ENCODE measurements around the gene CFL1. TPM values are rescaled to one million over a fixed set of nuclear protein-coding genes. Genes with fewer than 3 reads are reported as not detected.

CFL1 gene
- total RNA-seq, 1 donor from 2014 or later: 437 TPM

DNA sequence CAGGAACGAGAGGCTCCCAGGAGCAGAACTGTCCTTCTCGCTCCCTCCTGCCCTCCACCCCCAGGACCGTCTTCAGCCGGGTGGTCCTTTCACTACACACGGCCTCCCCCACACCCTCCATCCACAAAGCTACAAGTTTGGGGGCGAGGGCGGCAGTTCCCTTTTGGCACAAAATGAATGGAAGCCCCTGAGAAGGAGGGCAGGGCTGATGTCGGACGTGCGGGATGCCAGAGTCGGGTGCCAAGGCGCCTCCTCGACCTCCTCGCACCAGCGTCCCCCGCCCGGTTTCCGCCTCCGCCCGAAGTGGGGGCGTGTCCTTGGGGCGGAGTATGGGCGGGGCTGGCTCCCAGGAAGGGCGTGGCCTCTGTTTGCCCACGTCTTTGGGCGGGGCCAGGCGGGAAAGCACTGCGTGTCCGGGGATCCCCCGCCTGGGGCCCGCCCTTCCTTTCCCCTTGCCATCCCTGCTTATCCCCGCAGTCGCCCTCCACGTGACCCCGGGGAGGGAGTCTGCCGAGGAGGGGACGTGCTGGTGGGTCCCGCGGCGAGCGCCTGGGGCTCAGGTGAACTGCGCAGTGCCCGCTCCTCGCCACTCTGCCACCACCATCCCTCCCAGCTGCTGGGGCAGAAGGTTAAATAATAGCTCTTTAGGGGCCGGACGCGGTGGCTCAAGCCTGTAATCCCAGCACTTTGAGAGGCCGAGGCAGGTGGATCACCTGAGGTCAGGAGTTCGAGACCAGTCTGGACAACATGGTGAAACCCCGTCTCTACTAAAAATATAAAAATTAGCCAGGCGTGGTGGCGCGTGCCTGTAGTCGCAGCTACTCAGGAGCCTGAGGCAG is 15.6 kb upstream of the CFL1 start:
- intact Hi-C loops (cut with DNase I): no loop called here
- ATAC-seq (peak; percentile 98), DNase-seq (ENCODE audit: low spot score) (peak; percentile 97)

DNA sequence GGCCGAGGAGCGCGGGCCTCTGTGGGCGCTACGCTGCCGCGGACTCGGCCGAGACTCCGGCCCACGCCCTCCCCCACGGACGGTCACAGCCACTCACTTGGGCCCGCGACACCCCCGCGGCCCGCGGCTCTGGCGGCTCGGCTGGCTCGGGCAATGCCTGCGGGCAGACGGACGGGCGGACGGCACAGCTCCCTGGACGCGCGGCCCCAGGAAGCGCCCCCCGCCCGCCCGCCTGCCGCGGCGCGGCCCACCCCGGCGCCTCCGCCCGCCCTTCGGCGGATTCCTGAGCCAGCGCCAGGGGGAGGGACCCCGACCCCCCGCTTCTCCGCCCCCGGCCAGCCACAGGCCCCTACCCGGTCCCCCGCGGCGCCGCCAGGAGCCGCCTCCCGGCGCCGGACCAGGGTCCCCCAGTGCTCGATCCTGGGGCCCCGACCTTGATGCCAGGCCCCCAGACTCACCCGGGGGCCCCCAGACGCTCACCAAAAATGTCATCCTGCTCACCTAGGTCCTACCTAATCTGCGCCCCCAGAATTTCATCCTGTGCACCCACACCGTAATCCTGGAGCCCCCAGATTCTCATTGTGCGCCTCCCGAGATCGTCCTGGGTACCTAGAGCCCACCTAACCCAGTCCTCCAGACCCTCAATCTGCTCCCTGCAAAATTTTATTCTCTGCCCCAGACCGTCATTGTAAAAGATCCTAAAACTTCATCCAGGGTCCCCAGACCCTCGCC is 14.8 kb upstream of the CFL1 start, which contains the start of gene EFEMP2:
EFEMP2 (minus strand) TSS at position 215 of the 732 bp plus-strand sequence. CDS start 446 bp downstream, outside the sequence.
- intact Hi-C loops (cut with DNase I): no loop called here
- peak; percentile 41 for ATAC-seq
- DNase-seq (ENCODE audit: low spot score): no peak

DNA sequence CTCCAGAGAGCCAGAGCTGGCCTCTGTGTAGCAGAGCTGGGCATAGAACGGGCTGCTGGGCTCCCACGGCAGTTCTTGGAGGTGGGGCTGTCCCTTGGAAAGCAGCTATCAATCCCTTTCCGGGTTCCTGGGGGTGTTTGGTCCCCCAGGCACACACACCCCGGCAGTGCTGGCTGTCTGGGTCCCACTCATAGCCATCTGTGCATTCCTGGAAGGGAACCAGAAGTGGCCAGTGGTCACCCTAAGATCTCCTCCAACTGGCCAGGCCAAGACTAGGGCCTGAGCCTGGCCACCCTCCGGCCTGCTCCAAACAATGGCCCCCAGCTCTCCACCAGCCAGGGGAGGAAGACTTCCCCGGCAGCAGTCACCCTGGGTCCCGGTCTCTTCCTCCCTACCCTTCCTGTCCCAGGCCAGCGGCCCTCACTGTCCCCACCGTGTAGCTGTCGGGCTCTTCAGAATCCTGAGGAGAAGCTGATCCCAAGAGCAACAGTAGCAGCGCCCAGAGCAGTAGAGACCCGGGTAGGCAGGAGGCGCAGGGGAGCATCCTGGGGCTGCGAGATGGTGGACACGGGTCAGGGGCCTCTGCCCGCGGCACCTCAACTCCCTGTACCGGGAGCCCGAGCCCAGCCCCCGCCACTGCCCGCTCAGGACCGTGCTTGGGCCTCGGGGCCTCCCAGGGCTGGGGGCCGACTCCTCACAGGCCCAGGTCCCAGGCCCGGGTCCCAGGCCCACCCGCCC is 14.0 kb upstream of the CFL1 start:
- DNase-seq (ENCODE audit: low spot score) (no peak), ATAC-seq (peak; percentile 0)
- intact Hi-C loops (cut with DNase I): no loop called here

DNA sequence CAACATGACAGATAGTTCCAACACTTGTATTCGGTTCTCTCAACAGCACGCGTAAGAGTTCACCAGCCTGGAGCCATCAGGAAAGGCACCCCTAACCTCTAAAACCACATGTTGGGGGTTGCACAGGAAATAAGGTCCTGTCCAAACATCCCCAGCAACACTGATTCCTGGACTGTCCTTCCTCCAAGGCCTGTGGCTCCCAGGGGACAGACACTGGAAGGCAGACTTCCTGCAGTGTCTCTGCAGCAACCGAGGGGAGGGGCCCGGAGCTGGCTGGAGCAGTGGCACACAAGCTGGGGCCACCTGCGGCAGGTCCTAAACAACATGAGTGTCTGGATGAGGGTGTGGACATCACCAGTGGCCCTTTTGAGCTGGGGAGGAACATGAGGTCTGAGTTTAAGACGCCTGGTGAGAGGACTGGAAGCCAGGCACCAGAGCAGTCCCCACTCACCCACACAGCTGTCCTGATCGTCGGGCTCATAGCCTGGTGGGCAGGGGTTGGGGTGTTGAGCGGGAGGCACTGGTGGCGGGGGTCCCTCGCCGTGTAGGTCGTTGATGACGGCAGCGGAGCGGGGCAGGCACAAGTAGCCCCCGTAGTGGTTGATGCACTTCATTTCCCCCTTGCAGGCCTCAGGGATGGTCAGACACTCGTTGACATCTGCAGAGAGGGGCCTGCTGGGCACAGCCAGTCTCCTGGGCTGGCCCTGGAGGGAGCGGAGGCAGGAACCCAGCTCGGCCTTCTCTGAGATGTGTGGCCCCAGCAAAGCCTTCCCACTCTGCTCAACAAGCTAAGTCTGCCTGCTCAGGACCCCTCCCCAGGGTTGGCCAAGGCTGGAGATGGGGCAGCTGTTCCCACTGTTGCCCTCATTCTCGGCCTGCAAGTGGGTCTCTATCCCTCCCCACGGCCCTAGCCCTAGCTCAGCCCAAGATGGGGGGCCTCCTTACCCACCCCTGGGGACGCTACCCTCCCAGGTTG is 13.0 kb upstream of the CFL1 start:
- DNase-seq (ENCODE audit: low spot score) (no peak), ATAC-seq (no peak)
- intact Hi-C loops (cut with DNase I): no loop called here

DNA sequence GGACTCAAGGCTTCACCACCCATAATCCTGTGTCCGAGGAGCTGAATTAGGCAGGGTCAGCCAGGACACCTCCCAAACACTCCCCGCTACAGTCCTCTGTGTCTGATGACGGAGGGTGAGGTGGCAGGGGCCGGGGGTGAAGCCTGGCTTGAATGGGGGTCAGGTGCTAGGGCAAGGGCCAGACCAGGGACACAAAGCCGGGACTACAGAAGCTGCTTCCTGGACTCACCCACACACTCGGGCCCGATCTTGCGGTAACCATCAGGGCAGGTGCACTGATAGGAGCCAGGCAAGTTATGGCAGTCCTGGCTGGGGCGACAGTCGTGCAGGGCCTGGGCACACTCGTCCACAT is 12.3 kb upstream of the CFL1 start:
- intact Hi-C loops (cut with DNase I): no loop called here
- ATAC-seq: no peak
- DNase-seq (ENCODE audit: low spot score): no peak

DNA sequence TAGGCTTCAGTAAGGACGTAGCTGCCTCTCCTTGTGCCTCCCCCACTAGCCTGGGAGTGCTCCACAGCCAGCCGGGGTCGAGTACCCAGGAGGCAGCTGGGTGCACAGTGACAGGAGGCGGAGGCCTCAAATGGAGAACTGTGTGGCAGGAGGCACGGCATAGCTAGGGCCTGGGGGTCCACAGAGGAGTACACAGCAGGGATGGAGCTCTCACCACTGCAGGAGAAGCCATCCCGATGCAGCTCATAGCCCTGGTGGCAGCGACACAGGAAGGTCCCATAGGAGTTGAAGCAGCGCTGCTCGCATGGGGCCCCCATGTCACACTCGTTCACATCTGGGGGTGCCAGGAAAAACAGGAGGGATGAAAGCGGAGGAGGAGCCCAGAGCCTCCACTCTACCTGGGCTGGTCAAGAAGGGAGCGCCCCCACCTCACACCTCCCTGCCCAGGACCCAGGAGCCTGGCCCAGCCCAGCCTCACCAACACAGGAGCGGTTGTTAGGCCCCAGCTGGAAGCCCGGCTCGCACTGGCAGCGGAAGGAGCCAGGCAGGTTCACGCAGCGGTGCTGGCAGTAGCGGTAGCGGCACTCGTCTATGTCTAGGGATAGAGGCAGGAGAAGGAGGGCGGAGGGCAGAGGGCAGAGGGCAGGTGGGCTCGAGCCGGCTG is 11.8 kb upstream of the CFL1 start:
- intact Hi-C loops (cut with DNase I): no loop called here
- ATAC-seq: no peak
- peak; percentile 55 for DNase-seq (ENCODE audit: low spot score)

DNA sequence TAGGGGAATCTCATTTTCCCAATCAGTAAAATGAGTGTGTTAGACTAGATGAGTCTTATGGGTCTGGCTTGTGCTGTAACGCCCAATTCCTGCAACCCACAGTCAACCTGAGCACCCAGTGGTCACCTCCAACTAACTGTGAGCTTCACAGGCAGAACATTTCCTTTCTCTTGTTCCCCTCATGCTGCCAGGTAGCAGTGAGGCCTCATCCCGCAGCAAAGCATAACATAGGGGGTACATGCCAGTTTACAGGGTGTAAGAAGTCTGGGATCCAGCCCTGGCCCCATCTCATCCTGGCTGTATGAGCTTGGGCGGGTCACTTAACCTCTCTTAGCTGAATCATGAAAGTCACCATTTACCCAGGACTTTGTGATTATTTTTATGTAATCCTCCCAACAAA is 10.9 kb upstream of the CFL1 start:
- no peak for ATAC-seq
- intact Hi-C loops (cut with DNase I): no loop called here

DNA sequence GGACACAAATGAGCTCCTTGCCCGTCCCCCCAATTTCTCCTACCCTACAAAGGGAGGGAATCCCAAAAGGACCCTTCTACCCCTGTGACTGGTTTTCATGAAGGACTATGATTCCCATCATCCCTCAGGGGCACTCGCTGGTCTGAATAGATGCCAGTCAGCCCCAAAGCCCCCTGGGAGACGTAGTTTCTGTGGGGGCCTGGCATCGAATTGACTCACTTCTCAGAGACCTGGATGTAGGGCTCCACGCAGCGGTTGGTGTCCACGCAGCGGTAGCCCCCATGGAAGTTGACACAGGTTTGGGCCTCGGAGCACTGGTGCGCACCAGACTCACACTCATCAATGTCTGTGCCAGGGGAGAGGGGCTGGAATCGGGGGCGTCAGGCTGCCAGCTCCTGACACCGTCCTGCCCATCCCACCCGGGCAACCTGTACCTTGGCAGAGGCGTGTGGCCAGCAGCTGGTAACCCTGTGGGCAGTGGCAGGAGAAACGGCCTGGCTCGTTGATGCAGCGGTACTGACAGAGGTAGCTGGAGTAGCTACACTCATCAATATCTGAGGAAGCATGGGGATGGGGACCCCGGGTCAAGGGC is 10.2 kb upstream of the CFL1 start:
- intact Hi-C loops (cut with DNase I): no loop called here
- DNase-seq (ENCODE audit: low spot score) (peak; percentile 61), ATAC-seq (no peak)

More for the DNA sequence above, 10.9 kb upstream of the CFL1 start:
- no peak for DNase-seq (ENCODE audit: low spot score)

DNA sequence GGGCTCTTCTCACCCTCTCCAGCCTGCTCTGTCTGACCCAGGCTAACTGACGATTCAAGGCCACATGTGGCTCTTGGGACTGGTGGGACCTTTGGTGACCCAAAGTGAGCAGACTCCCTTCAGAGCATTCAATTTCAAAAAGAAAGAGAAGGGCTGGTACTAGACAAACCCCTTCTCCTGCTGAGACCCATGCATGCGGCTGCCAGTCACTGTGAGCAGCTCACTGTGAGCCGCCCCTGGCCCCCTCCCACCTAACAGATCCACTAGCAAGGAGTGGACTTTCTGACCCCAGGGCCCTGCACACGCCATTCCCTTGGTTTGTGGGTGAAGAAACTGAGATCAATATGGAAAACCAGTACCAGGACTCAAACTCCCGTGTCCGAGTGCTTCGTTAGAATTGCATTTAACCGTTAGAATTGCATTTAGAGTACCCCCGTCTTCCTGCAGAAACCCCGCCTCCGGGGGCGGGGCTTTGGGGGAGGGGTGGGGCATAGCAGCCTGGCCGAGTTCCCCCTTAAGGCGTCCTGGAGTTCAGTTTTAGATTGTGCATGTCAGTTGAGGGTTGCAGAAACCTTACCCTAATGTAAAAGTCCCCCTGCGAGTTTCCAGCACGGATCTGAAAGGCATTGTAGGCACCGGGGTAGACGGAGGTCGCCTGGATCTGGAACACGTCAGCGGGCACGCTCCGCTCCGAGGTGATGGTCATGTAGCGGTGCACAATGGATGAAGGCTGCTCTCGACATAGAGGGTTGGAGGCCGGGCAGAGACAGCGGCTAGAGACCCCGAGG is 9.5 kb upstream of the CFL1 start:
- intact Hi-C loops (cut with DNase I): no loop called here
- DNase-seq (ENCODE audit: low spot score) (peak; percentile 63), ATAC-seq (no peak)

DNA sequence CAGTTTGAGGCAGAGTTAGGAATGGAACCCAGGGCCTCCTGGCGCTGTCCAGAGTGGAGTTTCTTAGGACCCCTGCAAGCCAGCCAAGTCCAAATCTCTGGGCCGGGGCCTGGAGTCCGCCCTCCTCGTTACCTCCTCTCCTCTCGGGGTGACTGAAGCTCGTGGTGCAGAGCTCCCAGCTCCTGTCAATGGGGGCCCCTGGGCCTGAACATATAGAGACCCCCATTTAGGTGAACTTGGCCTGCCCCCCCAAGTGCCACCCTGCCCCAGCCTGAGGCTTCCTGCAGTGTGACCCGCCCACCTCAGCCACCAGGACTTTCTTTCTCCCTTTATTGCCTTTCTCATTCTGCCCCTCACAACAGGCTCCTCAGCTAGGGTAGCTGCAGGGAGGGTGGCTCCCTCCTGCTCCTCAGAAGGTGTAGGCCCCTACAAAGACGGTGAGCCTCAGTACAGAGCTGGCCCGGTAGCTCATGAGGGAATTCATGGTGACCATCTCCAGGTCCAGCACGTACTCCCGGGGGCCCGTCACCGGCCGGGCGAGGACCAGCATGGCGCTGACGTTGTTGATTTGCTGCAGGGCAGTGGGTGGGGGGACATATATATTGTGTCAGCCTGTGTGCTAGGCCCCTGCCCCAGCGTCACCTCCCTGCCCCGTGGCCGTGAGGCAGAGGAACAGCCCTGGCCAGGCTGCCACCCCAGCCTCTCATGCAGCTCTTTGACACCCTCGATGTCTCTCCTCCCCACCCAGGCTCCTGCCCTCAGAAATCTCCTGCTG is 8.7 kb upstream of the CFL1 start:
- no peak for DNase-seq (ENCODE audit: low spot score)
- intact Hi-C loops (cut with DNase I): no loop called here
- ATAC-seq: no peak

DNA sequence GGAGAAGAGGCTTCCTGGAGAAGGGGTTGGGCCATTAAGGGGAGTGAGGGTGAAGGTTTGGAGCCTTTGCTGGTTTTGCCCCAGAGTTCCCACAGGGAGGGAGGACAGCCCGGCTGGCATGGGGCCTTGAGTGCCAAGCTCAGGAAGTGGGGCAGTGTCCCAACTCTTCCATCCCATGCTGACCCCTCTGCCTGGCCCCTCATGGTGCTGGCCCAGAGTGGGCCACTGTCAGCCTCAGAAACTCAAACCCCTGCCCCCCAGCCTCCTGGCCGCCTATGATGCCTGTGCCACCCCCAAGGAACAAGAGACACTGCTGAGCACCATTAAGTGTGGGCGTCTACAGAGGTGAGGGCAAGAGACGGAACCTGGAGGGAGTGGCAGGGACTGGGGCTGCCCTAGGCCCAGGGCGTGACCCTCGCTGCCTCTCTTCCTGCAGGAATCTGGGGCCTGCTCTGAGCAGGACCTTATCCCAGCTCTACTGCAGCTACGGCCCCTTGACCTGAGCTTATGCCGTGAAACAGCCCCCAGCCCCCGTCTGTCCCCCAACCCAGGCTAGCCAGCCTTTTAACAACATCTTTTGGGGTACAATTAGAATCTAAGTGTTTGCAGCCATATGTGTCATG is 7.7 kb upstream of the CFL1 start:
- intact Hi-C loops (cut with DNase I): no loop called here
- no peak for DNase-seq (ENCODE audit: low spot score)
- ATAC-seq: no peak

DNA sequence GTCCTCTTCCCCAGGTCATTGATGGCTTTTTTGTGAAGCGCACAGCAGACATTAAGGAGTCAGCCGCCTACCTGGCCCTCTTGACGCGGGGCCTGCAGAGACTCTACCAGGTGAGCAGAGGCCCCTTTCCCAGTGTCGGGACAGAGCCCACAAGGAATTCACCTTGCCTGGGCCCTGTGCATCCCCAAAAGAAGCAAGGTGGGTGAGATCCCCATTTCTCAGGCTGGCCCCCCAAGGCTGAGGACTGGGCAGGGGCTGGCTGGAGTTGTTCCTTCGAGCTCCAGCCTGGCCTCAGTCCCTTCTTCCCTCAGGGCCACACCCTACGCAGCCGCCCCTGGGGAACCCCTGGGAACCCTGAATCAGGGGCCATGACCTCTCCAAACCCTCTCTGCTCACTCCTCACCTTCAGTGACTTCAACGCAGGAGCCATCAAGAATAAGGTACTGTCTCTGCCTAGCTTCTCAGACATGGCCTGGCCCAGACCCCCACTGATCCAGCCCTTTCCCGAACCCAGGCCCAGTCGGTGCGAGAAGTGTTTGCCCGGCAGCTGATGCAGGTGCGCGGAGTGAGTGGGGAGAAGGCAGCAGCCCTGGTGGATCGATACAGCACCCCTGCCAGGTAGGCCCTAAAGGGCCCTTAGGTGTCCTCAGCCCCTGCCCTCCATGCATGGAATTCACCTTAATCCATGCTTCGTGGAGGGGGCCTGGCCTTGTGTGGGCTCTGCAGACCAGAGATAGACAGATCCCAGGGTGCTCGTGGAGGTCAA is 6.9 kb upstream of the CFL1 start:
- intact Hi-C loops (cut with DNase I): no loop called here
- no peak for DNase-seq (ENCODE audit: low spot score)

DNA sequence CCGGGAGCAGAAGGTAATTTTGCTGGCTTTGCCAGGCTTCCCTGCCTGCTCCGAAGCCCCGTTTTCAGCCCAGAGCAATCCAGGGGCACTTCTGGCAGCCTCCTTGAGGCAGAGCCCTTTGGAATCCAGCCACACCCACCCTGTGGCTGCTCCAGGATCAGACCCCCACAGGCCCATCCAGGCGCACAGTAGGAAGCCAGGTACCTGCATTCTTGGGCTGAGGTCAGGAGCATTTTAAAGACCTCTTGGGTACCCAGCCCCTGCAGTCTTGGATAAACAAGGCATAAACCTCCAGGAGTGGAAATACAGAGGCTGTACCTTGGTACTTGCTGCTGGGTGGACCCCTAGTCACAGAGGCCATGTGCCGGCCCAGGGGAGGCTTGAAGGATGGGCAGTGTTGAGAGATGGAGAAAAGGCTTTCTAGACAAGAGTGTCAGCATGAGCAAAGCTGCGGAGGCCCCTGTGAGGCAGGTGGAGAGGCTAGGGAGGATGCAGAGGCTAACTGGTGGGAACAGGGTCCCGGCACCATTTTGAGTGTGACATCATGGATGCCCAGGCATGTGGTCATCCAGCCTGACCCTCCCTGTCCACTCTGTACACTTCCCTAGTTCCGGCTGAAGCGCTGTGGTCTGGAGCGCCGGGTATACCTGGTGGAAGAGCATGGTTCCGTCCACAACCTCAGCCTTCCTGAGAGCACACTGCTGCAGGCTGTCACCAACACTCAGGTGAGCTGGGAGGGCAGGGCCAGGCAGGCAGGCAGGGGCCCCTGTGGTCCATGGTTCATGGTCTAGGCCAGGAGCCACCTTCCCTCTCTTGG is 6.1 kb upstream of the CFL1 start:
- intact Hi-C loops (cut with DNase I): no loop called here
- no peak for DNase-seq (ENCODE audit: low spot score)
- ATAC-seq: no peak

More for the DNA sequence above, 6.9 kb upstream of the CFL1 start:
- no peak for ATAC-seq

Measured in sciatic nerve (tissue), 2 donors.